Measurements from ENCODE around the gene HCN2. TPM values are rescaled to one million over a fixed set of nuclear protein-coding genes. Genes with fewer than 3 reads are reported as not detected.

Gene HCN2
- total RNA-seq (2022; extraction: Qiagen RNA extraction; ENCODE audit: low read depth) = 20.5 to 50.9 TPM (median 41.7 TPM) in 5 replicates

DNA sequence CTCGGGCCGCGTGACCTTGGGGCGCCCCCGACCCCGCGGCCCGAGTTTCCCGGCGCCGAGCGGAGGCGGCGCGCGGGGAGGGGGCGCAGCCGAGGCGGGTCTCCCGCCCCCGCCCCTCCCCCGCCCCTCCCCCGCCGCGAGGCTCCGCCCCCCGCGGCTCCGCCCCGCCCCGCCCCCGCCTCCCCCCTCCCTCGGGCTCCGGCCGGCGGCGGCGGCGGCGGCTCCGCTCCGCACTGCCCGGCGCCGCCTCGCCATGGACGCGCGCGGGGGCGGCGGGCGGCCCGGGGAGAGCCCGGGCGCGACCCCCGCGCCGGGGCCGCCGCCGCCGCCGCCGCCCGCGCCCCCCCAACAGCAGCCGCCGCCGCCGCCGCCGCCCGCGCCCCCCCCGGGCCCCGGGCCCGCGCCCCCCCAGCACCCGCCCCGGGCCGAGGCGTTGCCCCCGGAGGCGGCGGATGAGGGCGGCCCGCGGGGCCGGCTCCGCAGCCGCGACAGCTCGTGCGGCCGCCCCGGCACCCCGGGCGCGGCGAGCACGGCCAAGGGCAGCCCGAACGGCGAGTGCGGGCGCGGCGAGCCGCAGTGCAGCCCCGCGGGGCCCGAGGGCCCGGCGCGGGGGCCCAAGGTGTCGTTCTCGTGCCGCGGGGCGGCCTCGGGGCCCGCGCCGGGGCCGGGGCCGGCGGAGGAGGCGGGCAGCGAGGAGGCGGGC lies at the start of gene HCN2:
Gene HCN2 (plus strand): TSS at position 189 of the 703 bp plus-strand sequence. CDS start 65 bp downstream, at position 254.

DNA sequence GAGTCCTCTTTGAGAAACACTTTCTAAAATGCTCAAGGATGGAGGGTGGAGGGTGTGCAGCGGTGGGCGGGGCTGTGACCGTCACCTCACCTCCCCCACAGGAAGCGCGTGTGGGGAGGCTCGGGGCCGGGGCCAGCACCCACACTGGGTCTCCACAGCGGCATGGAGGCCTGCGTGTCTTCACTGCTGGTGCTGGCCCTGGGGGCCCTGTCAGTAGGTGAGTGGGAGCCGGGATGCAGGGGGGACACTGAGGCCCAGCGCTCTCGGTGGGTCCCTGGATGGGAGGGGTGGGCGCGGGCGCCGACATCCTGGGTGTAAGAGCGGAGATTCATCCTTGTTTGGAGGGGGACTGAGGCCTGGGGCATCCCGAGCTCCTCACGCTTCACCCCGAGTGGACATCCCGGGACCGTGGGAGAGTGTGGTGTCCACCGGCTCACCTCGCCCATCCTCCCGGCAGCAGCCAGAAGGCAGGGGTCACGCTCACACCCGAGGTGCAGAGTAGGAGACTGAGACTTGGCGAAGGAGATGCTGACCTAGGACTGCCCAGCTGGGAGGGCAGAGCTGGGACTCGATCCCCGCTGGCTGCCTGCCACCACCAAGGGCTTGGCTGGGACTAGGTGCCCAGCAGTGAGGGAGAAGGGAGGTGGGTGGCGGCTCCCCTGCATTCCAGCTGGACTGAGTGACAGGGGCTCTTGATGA lies 45.6 kb upstream of the HCN2 start, which contains the start of gene GZMM:
Gene GZMM (plus strand): TSS at position 144 of the 699 bp plus-strand sequence. CDS start 19 bp downstream, at position 163.

DNA sequence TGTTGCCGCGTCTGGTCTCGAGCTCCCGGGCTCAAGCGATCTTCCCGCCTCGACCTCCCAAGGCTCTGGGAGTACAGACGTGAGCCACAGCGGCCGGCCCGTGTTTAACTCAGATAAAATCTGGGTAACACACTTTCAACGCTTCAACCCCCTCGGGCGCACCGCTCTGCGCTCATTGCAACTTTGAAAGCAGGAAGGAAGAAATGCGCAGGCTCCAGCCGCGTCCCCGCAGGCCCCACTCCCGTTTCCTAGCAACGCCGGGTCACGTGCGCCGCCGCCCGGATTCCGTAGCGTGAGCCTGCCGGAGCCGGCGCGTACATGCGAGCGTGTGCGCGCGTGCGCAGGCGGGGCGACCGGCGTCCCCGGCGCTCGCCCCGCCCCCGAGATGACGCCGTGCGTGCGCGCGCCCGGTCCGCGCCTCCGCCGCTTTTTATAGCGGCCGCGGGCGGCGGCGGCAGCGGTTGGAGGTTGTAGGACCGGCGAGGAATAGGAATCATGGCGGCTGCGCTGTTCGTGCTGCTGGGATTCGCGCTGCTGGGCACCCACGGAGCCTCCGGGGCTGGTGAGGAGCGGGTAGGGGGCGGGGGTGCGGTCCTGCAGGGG lies 17.4 kb upstream of the HCN2 start, which contains the start of gene BSG:
Gene BSG (plus strand): TSS at position 457 of the 603 bp plus-strand sequence. CDS start 39 bp downstream, at position 496.

DNA sequence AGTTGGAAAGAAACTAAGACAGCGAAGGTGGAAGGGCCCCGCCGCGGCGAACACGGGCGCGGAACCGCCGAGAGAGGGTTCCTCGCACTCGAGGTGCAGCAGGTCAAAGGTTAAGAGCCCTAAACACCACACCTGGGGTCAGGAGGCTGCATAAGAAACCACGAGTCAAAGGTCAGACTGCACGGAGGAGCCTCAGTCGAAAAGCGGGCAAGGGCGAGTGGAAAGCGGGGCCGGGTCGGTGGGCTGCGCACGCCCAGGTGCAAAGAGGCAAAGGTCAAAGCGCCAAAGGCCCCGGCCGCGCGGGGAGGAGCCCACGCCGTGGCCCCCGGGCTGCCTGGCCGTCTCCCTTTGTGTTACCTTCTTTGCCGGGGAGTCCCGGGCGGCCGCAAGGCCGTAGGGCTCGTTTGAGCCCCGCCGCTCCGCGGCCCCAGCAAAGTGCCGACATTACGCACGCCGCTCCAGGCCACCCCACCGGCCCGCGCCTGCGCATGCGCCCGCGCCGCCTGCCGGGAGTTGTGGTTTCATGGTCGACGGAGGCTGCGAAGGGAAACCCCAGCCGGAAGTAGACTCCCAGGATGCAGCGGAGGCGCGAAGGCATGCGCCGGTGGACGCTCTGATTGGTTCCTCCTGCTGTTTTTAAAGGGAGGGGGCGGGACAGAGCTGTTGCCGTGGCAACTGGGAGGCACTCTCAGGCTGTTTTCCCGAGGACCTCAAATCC lies 43.5 kb downstream of the HCN2 start, which contains the start of gene POLRMT:
Gene POLRMT (minus strand): TSS at position 470 of the 718 bp plus-strand sequence. CDS start 25 bp downstream, at position 445.

DNA sequence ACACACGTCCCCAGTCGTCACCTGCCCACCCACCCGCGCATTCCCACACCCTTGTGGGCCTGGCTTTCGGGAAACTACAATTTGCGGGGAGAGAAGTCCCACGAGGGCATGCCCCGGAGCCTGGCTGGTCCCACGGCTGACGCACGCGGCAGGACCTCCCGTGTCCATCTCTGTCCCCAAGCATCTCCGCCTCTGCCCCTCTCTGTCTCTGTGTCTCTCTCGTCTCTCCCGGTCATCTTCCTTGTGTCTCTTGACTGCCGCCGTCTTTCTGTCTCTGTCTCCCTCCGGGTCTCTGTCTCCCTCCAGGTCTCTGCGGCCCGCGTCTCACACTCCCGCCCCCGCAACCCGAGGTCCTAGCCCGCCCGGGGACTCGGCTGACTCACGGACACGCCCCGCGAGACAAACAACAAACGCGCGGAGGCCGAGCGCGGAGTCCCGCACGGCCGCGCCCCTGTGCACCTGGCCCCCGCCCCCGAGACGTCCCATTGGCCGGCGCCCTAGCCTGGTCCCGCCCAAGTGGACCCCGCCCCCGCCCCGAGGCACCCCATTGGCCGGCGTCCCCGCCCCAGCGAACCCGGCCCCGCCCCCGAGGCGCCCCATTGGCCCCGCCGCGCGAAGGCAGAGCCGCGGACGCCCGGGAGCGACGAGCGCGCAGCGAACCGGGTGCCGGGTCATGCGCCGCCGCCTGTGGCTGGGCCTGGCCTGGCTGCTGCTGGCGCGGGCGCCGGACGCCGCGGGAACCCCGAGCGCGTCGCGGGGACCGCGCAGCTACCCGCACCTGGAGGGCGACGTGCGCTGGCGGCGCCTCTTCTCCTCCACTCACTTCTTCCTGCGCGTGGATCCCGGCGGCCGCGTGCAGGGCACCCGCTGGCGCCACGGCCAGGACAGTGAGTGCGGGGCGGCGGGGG lies 49.8 kb downstream of the HCN2 start, which contains the start of gene FGF22:
Gene FGF22 (plus strand): TSS at position 627 of the 908 bp plus-strand sequence. CDS start 47 bp downstream, at position 674.

DNA sequence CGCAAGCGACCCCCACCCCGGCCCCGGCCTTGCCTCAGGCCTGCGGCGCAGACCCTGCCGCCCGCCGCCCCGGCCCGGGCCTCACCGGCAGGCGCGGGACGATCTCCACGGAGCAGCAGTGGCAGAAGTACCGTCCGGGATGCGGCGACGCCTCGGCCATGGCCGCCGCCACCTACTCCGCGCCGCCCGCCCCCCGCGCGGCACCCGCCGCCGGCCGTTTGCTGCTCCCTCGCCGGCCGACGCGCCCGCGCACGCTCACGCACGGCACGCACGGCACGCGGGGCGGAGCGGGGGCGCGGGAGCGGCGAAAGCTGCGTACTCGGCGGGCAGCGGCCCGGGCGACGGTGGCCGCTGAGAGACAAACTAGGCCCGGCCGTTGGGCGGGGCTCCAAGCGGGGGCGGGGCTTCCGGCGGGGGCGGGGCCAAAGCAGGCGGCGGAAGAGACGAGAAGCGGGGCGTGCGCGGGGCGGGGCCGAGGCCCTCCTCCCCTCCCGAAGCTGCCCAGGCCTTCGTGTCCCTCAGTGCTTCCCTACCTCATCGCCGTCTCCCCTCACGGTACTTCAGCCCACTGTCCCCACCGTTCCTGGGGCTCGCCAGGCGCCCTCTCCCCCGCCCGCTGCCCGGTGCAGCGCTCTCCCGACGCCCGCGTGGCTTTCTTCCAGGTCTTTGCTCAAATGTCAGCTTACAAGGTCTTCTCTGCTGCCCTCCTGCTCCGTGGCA lies 73.4 kb downstream of the HCN2 start, which contains the start of gene RNF126:
Gene RNF126 (minus strand): TSS at position 253 of the 720 bp plus-strand sequence. CDS start 93 bp downstream, at position 160.

Other genes with a start within 250 kb of the HCN2 start
- 12.3 to 23.7 TPM (median 21.0 TPM) in 5 replicates for gene MIER2, start 245.1 kb upstream of the HCN2 start, total RNA-seq (2022; extraction: Qiagen RNA extraction; ENCODE audit: low read depth)
- 0.14 to 0.75 TPM (median 0.46 TPM) in 5 replicates for gene C2CD4C, start 180.7 kb upstream of the HCN2 start, total RNA-seq (2022; extraction: Qiagen RNA extraction; ENCODE audit: low read depth)
- 0.58 to 1.2 TPM (median 1.0 TPM) in 5 replicates for gene SHC2, start 128.8 kb upstream of the HCN2 start, total RNA-seq (2022; extraction: Qiagen RNA extraction; ENCODE audit: low read depth)
- 0.18 to 0.51 TPM (median 0.31 TPM) in 4 of 5 replicates, not detected in the other for gene MADCAM1, start 93.4 kb upstream of the HCN2 start, total RNA-seq (2022; extraction: Qiagen RNA extraction; ENCODE audit: low read depth)
- 7.6 to 22.9 TPM (median 18.8 TPM) in 5 replicates for gene TPGS1, start 82.4 kb upstream of the HCN2 start, total RNA-seq (2022; extraction: Qiagen RNA extraction; ENCODE audit: low read depth)
- 53.3 to 112 TPM (median 108 TPM) in 5 replicates for gene CDC34, start 58.1 kb upstream of the HCN2 start, total RNA-seq (2022; extraction: Qiagen RNA extraction; ENCODE audit: low read depth)
- 0.28 to 0.63 TPM (median 0.43 TPM) in 4 of 5 replicates, not detected in the other for gene GZMM, start 45.8 kb upstream of the HCN2 start, total RNA-seq (2022; extraction: Qiagen RNA extraction; ENCODE audit: low read depth)
- gene BSG, start 17.3 kb upstream of the HCN2 start, total RNA-seq (2022; extraction: Qiagen RNA extraction; ENCODE audit: low read depth) = 506 to 741 TPM (median 712 TPM) in 5 replicates
- 68.8 to 114 TPM (median 109 TPM) in 5 replicates for gene POLRMT, start 43.7 kb downstream of the HCN2 start, total RNA-seq (2022; extraction: Qiagen RNA extraction; ENCODE audit: low read depth)
- 0.21 to 1.0 TPM (median 0.87 TPM) in 5 replicates for gene FGF22, start 50.0 kb downstream of the HCN2 start, total RNA-seq (2022; extraction: Qiagen RNA extraction; ENCODE audit: low read depth)
- 47.8 to 75.4 TPM (median 73.2 TPM) in 5 replicates for gene RNF126, start 73.3 kb downstream of the HCN2 start, total RNA-seq (2022; extraction: Qiagen RNA extraction; ENCODE audit: low read depth)
- 142 to 260 TPM (median 223 TPM) in 5 replicates for gene FSTL3, start 86.5 kb downstream of the HCN2 start, total RNA-seq (2022; extraction: Qiagen RNA extraction; ENCODE audit: low read depth)
- not detected in 5 replicates for gene PRSS57, start 105.6 kb downstream of the HCN2 start, total RNA-seq (2022; extraction: Qiagen RNA extraction; ENCODE audit: low read depth)
- 9.7 to 17.2 TPM (median 14.3 TPM) in 5 replicates for gene PALM, start 119.1 kb downstream of the HCN2 start, total RNA-seq (2022; extraction: Qiagen RNA extraction; ENCODE audit: low read depth)
- 57.6 to 105 TPM (median 93.9 TPM) in 5 replicates for gene MISP, start 161.2 kb downstream of the HCN2 start, total RNA-seq (2022; extraction: Qiagen RNA extraction; ENCODE audit: low read depth)
- 198 to 222 TPM (median 215 TPM) in 5 replicates for gene PTBP1, start 207.6 kb downstream of the HCN2 start, total RNA-seq (2022; extraction: Qiagen RNA extraction; ENCODE audit: low read depth)
- 1.2 to 7.0 TPM (median 5.6 TPM) in 5 replicates for gene PLPPR3, start 232.1 kb downstream of the HCN2 start, total RNA-seq (2022; extraction: Qiagen RNA extraction; ENCODE audit: low read depth)
- 0.26 to 0.27 TPM in 2 of 5 replicates, not detected in the others for gene AZU1, start 238.0 kb downstream of the HCN2 start, total RNA-seq (2022; extraction: Qiagen RNA extraction; ENCODE audit: low read depth)

Measured in A549 treated with ZK216348 at 1 μM for 4 hours (cell line).